A673 (cell line): ENCODE results near the gene USP32. TPM values are rescaled to one million over a fixed set of nuclear protein-coding genes. Genes with fewer than 3 reads are reported as not detected.

Experiments used
- BruUV-seq: library from RNA; stranded (reverse); fragments of 400-500 nt; replicated peaks from 2 replicates; lab custom pipeline; 2021; lab: Mats Ljungman, UMichigan
- CTCF ChIA-PET: fragments of 300-600 bp; sonication (Branson Sonifier 250); formaldehyde crosslinking; loops from one replicate; lab custom pipeline; 2022; ENCODE audit warnings: antibody characterized with exemption; lab: Charles Lee
- POLR2A ChIA-PET: fragments of 300-600 bp; sonication (Branson Sonifier 250); formaldehyde crosslinking; loops from one replicate; lab custom pipeline; 2022; ENCODE audit warnings: antibody characterized with exemption; ENCODE audit not compliant: low non-redundant PET; lab: Charles Lee
- DNase-seq: peaks from one replicate; pipeline ENCODE4 v3.0.0-alpha.2; 2015; ENCODE audit warnings: low spot score
- H3K27ac ChIP-seq: fragments of 200-600 bp; sonication (generic); 2 replicates; pipeline ENCODE4 v1.5.1; 2016; ENCODE audit warnings: mixed run types, low read depth, mild to moderate bottlenecking, mixed read lengths, antibody characterized with exemption, low read length; ENCODE audit not compliant: poor library complexity, severe bottlenecking
- H3K27me3 ChIP-seq: fragments of 200-600 bp; sonication (generic); replicated peaks from 2 replicates; pipeline ENCODE4 v1.6.1; 2017; ENCODE audit warnings: mixed run types, low read depth, mild to moderate bottlenecking, mixed read lengths, antibody characterized with exemption, low read length; ENCODE audit not compliant: insufficient read depth, poor library complexity
- H3K36me3 ChIP-seq: fragments of 200-600 bp; sonication (generic); 2 replicates; pipeline ENCODE4 v1.6.1; 2016; ENCODE audit warnings: mixed run types, mild to moderate bottlenecking, mixed read lengths, antibody characterized with exemption, low read length; ENCODE audit not compliant: insufficient read depth, poor library complexity, severe bottlenecking
- H3K4me1 ChIP-seq: fragments of 200-600 bp; sonication (generic); 2 replicates; pipeline ENCODE4 v1.6.1; 2017; ENCODE audit warnings: mixed run types, mild to moderate bottlenecking, mixed read lengths, antibody characterized with exemption, low read length; ENCODE audit not compliant: insufficient read depth, poor library complexity, severe bottlenecking
- H3K4me3 ChIP-seq: fragments of 200-600 bp; sonication (generic); 2 replicates; pipeline ENCODE4 v1.5.1; 2016; ENCODE audit warnings: low read depth, mixed run types, mild to moderate bottlenecking, mixed read lengths, low read length; ENCODE audit not compliant: poor library complexity, severe bottlenecking
- H3K9me3 ChIP-seq: fragments of 200-600 bp; sonication (generic); 2 replicates; pipeline ENCODE4 v1.6.1; 2016; ENCODE audit warnings: mixed run types, low read depth, mild to moderate bottlenecking, mixed read lengths, antibody characterized with exemption, low read length; ENCODE audit not compliant: poor library complexity, severe bottlenecking
- EZH2 ChIP-seq: fragments of 200-600 bp; sonication (generic); IDR thresholded peaks from 2 replicates; pipeline ENCODE4 v1.6.1; 2017; ENCODE audit warnings: borderline replicate concordance, low read depth, mild to moderate bottlenecking, mixed read lengths, antibody characterized with exemption, low read length; ENCODE audit not compliant: poor library complexity, severe bottlenecking
- intact Hi-C: fragments of 100-400 bp; cut with micrococcal nuclease; formaldehyde crosslinking; loops from one replicate; pipeline ENCODE4 v1.10.0; 2022; ENCODE audit not compliant: unreplicated experiment
- total RNA-seq: library from RNA; stranded (reverse); gene quantifications from 2 replicates; pipeline ENCODE4 v1.2.3, GENCODE V29; 2021
- TF ChIP-seq, protein P1 (sequence below): fragments of 300-800, 200-600 bp; sonication (generic); conservative IDR thresholded peaks from 2 replicates; pipeline ENCODE4 v1.5.1; 2017; ENCODE audit warnings: low read depth, mild to moderate bottlenecking, antibody characterized with exemption, low read length, moderate library complexity, mixed read lengths

Gene USP32
- total RNA-seq, 1 experiment from 2014 or later = 54.8 TPM

DNA sequence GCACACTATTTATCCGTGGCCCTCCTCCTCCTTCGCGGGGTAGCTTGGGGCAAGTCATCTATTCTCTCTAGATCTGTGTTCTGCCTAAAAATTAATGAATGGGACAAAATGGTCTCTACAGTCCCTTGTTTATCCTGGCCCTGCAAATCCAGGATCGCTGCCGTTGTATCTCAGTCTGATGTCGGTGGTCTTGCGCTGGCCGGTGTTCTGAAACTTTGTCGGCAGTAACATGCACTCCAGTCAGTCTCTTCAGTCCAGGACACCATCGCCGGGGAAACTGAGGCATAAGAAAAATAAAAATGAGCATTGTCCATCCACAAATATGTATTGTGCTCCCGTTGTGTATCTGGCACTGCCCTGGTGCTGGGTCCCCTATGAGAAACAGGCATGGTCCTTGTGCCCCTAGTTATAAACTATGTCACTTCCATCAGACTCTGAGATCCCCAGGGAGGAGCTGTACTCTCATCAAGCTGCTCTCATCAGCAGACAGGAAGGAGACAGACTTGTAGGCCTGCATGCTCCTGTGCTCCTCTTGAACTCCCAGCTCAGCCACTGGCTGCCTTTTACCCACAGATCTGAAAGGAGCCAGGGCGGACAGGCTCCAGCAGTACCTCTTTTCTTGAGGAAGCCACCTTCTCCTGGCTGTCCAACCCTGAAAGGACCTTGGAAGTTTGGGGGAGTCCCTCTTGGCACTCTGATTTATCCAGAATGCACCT, 255.8 kb downstream of the USP32 start:
- Histone ChIP-seq H3K4me1 (peaks cover 3% of the 10 kb centered on the region), H3K4me3 (no peak overlapping the region), H3K27me3 (peaks cover 30% of the 10 kb centered on the region), H3K27ac (no peak overlapping the region), H3K9me3 (no peaks in the 10 kb centered on the region), H3K36me3 (no peaks in the 10 kb centered on the region)
- ChIA-PET POLR2A (no interaction called here), CTCF (no interaction called here)
- TF ChIP-seq, protein P1, sequence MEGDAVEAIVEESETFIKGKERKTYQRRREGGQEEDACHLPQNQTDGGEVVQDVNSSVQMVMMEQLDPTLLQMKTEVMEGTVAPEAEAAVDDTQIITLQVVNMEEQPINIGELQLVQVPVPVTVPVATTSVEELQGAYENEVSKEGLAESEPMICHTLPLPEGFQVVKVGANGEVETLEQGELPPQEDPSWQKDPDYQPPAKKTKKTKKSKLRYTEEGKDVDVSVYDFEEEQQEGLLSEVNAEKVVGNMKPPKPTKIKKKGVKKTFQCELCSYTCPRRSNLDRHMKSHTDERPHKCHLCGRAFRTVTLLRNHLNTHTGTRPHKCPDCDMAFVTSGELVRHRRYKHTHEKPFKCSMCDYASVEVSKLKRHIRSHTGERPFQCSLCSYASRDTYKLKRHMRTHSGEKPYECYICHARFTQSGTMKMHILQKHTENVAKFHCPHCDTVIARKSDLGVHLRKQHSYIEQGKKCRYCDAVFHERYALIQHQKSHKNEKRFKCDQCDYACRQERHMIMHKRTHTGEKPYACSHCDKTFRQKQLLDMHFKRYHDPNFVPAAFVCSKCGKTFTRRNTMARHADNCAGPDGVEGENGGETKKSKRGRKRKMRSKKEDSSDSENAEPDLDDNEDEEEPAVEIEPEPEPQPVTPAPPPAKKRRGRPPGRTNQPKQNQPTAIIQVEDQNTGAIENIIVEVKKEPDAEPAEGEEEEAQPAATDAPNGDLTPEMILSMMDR = no peak
- TF ChIP-seq EZH2 = no peak
- intact Hi-C loops = no loop called here
- no peak for DNase-seq
- BruUV-seq = no TSS peak

DNA sequence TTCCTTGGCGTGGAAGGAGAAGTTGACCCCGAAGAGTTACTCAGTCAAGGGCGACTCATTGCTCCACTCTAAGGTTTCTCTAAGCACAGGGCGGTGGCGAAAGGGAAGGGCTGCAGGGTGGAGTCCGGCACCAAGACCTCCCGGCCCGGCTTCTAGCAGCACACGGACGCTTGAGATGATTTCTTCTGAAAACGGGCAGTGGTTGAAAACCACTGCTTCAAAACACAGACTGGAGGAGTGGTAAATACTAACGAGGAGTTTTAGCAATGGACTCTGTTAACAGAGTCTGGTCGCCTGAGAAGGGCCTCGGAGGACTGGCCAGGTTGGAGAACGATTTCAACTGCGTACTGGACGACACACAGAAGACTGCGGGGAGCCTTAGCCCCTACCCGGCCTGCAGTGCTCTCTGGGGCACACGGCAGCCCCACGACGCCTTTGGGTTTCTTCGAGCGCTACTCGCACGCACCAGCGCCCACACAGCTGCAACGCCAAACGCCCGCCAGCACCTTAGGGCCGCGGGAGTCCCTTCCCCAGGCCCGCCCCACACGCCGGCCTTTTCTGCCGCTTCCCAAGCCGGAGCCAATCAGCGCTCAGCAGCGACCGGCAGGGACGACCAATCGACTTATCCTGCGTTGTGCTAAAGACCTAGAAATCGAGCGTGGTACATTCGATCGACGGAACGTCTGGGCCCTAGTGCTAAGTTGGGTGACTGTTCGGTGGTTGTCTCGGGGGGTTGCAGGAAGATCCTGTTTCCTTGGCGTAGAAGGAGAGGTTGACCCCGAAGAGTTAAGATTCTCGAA, 256.6 kb downstream of the USP32 start:
- no peaks in the 10 kb centered on the region for H3K36me3 ChIP-seq
- intact Hi-C loops = no loop called here
- H3K9me3 ChIP-seq = no peaks in the 10 kb centered on the region
- H3K4me3 ChIP-seq = peak overlapping the region; percentile 63
- ChIA-PET POLR2A (no interaction called here), CTCF (no interaction called here)
- H3K27me3 ChIP-seq = peaks cover 23% of the 10 kb centered on the region
- H3K4me1 ChIP-seq = peaks cover 3% of the 10 kb centered on the region
- TF ChIP-seq, protein P1 = no peak
- TF ChIP-seq EZH2 = no peak
- peak; percentile 93 for DNase-seq
- BruUV-seq = TSS peak; percentile 48
- H3K27ac ChIP-seq = peak overlapping the region; percentile 31

DNA sequence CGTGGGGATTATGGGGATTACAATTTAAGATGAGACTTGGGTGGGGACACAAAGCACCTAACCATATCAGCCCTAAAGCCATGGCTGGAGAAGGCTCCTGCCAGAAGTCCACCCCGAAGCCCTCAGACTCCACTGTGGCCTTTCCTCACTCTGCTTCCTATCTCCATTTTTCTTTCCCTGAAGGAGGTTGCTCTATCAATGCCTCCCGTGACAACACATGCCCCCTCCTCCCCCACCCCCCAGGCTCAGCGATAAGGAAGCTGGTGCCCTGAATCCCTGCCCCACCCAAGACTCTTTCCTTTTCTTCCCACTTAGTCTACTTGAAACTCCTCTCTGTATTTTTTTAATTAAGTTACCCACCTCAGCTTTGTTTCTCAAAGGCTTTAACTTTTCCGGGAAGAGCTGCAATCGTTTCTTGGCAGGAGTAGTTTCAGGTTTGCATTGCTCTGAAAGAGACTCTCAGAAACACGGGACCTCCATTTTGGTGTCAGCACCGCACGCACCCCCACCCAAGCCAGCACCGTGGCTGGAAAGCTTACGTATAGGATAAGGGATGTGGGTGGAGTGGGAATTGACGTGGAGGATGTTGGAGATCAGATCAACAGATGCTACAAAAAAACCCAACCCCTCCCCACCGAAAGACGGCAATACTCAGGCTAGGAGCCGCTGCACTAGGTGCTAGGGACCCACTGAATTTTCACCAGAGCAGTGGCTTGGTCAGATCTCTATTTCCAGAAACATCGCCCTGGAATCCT, 257.4 kb downstream of the USP32 start:
- Histone ChIP-seq H3K4me3 (peak overlapping the region; percentile 63), H3K27me3 (peaks cover 15% of the 10 kb centered on the region), H3K4me1 (peaks cover 3% of the 10 kb centered on the region), H3K9me3 (no peaks in the 10 kb centered on the region), H3K36me3 (no peaks in the 10 kb centered on the region), H3K27ac (peak overlapping the region; percentile 31)
- DNase-seq = no peak
- intact Hi-C loops = no loop called here
- ChIA-PET POLR2A (no interaction called here), CTCF (no interaction called here)
- no peak for TF ChIP-seq EZH2
- TF ChIP-seq, protein P1 = no peak
- BruUV-seq = no TSS peak
